ENCODE results near the gene HOXA3. TPM values are rescaled to one million over a fixed set of nuclear protein-coding genes. Genes with fewer than 3 reads are reported as not detected.

Gene HOXA3
- total and polyA plus RNA-seq, 2 of the 13 experiments (the other 11 are each of a cell fraction or from before 2014, with no cell fraction given), result 2.9 to 4.6 TPM

DNA sequence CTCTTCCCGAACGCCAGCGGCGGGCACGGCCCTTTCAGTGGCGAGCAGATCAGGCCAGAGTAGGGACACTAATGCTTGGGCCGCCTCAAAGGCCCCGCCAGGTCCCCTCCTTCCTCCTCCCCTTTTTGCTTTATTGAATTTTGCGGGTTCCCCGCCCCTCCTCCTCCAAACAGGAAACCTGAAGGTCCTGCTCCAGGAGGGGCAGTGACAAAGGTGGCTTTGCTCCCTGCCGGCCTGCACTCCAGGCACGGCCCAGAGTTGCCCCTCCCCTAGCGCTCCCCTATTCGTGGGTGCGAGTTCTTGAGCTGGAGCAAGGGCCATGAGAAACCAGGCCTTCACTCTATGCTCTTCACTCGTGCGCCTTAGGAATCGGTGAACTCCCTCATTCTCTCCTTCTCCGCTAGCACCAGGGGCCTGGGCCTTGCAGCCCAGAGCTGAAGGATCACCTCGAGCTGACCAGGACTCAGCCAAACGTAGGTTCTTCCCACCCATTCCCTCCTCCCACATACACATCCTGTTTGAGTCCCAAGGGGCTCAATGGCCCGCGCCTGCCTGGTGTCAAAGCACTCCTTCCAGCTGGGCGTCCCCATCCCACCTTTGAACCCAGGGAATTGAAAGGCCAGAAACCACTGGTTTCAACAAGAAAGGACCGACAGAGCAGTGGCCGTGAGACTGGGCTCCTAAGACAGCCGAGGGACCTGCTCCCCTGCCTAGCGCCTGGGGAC is 4.2 kb downstream of the HOXA3 start (continued):
- TF ChIP-seq SRY (CRISPR knock-in tag; IDR thresholded peaks at IDR 0.05), result no peak
- no peak for TF ChIP-seq NRL (CRISPR knock-in tag; IDR thresholded peaks at IDR 0.05; ENCODE audit: borderline replicate concordance)
- no peak for TF ChIP-seq MTERF4 (CRISPR knock-in tag; IDR thresholded peaks at IDR 0.05)
- TF ChIP-seq CBX5 (CRISPR knock-in tag; IDR thresholded peaks at IDR 0.05; ENCODE audit: borderline replicate concordance), result no peak
- no peak for TF ChIP-seq RFXANK (CRISPR knock-in tag; IDR thresholded peaks at IDR 0.05)
- TF ChIP-seq ZC3H13 (CRISPR knock-in tag; IDR thresholded peaks at IDR 0.05), result no peak
- TF ChIP-seq, protein P1, sequence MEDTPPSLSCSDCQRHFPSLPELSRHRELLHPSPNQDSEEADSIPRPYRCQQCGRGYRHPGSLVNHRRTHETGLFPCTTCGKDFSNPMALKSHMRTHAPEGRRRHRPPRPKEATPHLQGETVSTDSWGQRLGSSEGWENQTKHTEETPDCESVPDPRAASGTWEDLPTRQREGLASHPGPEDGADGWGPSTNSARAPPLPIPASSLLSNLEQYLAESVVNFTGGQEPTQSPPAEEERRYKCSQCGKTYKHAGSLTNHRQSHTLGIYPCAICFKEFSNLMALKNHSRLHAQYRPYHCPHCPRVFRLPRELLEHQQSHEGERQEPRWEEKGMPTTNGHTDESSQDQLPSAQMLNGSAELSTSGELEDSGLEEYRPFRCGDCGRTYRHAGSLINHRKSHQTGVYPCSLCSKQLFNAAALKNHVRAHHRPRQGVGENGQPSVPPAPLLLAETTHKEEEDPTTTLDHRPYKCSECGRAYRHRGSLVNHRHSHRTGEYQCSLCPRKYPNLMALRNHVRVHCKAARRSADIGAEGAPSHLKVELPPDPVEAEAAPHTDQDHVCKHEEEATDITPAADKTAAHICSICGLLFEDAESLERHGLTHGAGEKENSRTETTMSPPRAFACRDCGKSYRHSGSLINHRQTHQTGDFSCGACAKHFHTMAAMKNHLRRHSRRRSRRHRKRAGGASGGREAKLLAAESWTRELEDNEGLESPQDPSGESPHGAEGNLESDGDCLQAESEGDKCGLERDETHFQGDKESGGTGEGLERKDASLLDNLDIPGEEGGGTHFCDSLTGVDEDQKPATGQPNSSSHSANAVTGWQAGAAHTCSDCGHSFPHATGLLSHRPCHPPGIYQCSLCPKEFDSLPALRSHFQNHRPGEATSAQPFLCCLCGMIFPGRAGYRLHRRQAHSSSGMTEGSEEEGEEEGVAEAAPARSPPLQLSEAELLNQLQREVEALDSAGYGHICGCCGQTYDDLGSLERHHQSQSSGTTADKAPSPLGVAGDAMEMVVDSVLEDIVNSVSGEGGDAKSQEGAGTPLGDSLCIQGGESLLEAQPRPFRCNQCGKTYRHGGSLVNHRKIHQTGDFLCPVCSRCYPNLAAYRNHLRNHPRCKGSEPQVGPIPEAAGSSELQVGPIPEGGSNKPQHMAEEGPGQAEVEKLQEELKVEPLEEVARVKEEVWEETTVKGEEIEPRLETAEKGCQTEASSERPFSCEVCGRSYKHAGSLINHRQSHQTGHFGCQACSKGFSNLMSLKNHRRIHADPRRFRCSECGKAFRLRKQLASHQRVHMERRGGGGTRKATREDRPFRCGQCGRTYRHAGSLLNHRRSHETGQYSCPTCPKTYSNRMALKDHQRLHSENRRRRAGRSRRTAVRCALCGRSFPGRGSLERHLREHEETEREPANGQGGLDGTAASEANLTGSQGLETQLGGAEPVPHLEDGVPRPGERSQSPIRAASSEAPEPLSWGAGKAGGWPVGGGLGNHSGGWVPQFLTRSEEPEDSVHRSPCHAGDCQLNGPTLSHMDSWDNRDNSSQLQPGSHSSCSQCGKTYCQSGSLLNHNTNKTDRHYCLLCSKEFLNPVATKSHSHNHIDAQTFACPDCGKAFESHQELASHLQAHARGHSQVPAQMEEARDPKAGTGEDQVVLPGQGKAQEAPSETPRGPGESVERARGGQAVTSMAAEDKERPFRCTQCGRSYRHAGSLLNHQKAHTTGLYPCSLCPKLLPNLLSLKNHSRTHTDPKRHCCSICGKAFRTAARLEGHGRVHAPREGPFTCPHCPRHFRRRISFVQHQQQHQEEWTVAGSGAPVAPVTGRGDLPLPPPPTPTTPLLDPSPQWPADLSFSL (CRISPR knock-in tag; IDR thresholded peaks at IDR 0.05), result no peak
- 0 out of 2 replicates have a peak, but pooled peaks have one; percentile 19 for TF ChIP-seq NR0B2 (CRISPR knock-in tag; IDR thresholded peaks at IDR 0.05)
- TF ChIP-seq, protein P2, sequence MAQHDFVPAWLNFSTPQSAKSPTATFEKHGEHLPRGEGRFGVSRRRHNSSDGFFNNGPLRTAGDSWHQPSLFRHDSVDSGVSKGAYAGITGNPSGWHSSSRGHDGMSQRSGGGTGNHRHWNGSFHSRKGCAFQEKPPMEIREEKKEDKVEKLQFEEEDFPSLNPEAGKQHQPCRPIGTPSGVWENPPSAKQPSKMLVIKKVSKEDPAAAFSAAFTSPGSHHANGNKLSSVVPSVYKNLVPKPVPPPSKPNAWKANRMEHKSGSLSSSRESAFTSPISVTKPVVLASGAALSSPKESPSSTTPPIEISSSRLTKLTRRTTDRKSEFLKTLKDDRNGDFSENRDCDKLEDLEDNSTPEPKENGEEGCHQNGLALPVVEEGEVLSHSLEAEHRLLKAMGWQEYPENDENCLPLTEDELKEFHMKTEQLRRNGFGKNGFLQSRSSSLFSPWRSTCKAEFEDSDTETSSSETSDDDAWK (CRISPR knock-in tag; IDR thresholded peaks at IDR 0.05), result no peak
- TF ChIP-seq ZSCAN30 (CRISPR knock-in tag; IDR thresholded peaks at IDR 0.05), result no peak
- TF ChIP-seq ZNF597 (CRISPR knock-in tag; IDR thresholded peaks at IDR 0.05), result no peak
- TF ChIP-seq, protein P3, sequence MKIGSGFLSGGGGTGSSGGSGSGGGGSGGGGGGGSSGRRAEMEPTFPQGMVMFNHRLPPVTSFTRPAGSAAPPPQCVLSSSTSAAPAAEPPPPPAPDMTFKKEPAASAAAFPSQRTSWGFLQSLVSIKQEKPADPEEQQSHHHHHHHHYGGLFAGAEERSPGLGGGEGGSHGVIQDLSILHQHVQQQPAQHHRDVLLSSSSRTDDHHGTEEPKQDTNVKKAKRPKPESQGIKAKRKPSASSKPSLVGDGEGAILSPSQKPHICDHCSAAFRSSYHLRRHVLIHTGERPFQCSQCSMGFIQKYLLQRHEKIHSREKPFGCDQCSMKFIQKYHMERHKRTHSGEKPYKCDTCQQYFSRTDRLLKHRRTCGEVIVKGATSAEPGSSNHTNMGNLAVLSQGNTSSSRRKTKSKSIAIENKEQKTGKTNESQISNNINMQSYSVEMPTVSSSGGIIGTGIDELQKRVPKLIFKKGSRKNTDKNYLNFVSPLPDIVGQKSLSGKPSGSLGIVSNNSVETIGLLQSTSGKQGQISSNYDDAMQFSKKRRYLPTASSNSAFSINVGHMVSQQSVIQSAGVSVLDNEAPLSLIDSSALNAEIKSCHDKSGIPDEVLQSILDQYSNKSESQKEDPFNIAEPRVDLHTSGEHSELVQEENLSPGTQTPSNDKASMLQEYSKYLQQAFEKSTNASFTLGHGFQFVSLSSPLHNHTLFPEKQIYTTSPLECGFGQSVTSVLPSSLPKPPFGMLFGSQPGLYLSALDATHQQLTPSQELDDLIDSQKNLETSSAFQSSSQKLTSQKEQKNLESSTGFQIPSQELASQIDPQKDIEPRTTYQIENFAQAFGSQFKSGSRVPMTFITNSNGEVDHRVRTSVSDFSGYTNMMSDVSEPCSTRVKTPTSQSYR (CRISPR knock-in tag; IDR thresholded peaks at IDR 0.05; ENCODE audit: borderline replicate concordance), result no peak
- TF ChIP-seq, protein P4, sequence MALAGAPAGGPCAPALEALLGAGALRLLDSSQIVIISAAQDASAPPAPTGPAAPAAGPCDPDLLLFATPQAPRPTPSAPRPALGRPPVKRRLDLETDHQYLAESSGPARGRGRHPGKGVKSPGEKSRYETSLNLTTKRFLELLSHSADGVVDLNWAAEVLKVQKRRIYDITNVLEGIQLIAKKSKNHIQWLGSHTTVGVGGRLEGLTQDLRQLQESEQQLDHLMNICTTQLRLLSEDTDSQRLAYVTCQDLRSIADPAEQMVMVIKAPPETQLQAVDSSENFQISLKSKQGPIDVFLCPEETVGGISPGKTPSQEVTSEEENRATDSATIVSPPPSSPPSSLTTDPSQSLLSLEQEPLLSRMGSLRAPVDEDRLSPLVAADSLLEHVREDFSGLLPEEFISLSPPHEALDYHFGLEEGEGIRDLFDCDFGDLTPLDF (CRISPR knock-in tag; IDR thresholded peaks at IDR 0.05), result no peak

Data from HepG2 (cell line).